ENCODE data around the gene PIANP.
A peak's percentile ranks its signal among the peaks of the same experiment; 100 is the strongest.

Gene PIANP

GRCh38 chr12:6664902-6665301 lies 35.7 kb downstream of the PIANP start:
- no peak for DNase-seq

DNA sequence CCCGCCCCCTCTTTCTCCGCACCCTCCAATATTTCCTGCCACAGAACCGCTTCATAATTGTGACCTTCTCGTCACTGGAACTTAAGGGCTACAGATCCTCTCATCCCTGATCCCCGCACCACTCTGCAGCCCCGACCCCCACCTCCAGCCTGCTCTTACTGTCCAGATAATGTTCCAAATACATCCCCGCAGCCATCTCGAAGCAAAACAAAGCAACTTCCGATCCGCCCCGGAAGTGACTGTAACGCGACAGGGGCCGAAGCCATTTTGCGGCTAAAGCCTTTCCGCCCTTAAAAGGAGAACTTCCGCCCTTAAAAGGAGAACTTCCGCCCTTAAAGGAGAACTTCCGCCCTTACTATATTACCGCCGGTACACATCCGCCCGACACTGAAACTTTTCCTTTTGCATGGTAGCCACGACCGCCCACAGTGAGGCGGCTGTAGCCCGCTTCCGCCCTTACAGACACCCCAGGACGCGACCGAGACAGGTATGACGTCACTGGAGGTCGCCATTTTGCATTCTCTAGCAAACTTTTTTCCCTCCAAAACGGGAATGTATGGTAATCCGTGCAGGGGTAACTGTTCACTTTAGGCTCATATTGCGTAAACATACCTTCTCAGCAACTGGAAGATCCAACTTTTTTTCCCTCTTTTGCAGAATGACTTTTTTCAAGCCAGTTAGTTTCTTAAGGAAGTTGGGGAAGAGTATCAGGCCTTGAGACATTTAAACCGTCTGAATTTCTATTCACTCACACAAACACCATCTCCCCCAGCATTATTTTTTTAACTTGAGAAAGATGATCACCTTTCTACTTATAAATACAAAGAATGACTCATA lies 37.5 kb downstream of the PIANP start, which contains the start of gene ING4:
Gene ING4, minus strand, starts transcription at position 214 of the 837 bp plus-strand sequence. Its CDS starts 18 bp downstream, at position 196.
- peak; percentile 99 for DNase-seq

- no peak for DNase-seq
Measured at GRCh38 chr12:6662602-6662905, 38.1 kb downstream of the PIANP start.

DNA sequence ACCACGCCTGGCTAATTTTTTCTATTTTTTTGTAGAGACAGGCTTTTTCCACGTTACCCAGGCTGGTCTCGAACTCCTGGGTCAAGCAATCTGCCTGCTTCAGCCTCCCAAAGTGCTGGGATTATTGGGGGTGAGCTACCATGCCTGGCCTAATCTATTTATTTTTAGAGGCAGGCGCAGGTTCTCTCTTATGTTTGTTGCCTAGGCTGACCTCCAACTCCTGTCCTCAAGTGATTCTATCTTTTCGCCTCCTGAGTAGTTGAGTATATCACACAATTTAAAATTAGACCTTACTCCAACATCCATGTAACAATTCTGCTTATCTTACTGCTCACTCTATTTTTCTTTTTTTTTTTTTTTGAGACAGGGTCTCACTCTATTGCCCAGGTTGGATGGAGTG lies 46.6 kb downstream of the PIANP start:
- no peak for DNase-seq

- no peak for DNase-seq
Measured at GRCh38 chr12:6653342-6653741, 47.3 kb downstream of the PIANP start.

DNA sequence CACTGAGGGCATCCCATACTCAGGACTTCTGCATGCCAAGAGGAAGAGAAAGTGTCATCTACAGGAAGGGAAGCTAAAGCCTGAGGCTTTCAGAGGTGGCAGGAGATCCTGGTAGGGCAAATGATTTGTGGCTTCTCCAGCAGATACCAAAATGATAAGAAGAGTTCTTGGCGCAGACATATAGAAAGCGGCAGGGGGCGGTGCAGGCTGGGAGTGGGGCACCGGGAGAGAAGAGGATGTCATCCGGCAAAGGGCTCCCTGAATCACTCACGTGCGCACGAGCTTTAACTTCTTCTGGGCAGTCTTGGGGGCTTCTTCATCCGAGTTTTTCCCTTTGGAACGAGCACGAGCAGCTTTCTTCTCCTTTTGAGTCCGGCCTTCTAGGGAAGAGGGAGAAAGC lies 48.2 kb downstream of the PIANP start:
- DNase-seq: no peak

DNA sequence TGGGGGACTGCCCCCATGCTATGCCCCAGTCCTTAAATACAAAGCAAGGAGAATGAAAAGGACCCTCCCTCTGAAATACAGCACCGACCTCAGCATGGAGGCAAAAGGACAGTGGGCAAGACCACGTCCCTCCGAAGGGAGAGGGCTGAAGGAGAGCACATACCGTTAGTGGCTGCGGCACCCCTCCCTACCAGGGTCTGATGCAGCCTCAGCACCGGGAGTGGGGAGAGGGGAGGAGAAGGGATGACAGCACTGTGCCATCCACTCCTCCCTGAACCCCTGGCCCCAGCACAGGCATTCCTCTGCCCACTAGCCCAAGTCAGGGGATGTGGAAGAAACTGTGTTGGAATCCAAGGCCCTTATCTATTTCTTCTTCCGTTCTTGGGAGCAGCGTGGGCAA lies 49.8 kb downstream of the PIANP start:
- DNase-seq: no peak

- no peak for DNase-seq
Measured at GRCh38 chr12:6647083-6647604, 53.5 kb downstream of the PIANP start, which contains the start of gene ACRBP. TSS of gene ACRBP (minus strand) at chr12:6647432. CDS start at chr12:6647366, 66 bp downstream.

- no peak for DNase-seq
Measured at GRCh38 chr12:6646276-6647082, 54.1 kb downstream of the PIANP start.

DNA sequence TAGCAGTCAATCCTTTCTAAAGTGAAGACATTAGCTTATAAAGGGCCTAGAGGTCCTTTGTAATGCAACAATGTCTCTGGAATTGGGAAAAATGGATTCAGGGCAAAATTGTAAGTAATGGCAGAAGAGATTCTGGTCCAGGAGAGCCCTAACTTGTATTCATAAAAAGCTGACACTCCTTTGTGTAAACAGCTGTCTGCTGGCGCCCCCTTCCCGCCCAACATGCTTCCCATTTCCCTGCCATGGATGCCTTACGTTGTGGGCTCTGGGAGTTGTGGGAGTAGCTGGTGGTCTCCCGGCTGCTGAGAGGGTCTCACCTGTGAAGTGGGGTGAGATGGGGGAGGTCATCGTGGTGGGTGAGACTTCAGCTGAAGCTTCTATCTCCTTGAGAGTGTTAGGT lies 55.7 kb downstream of the PIANP start:
- DNase-seq: no peak

- no peak for DNase-seq
Measured at GRCh38 chr12:6644257-6644596, 56.4 kb downstream of the PIANP start.

Data from CD4-positive, alpha-beta T cell treated with Interleukin-4 for 4 hours (primary cell).